Measurements from ENCODE around the gene SP100. TPM values are rescaled to one million over a fixed set of nuclear protein-coding genes. Genes with fewer than 3 reads are reported as not detected.

The SP100 gene
- total and polyA plus RNA-seq, 3 donors from 2014 or later: 15.2 to 43.7 (median 26.8) TPM

- no peaks in the 10 kb centered on the region for H3K36me3 ChIP-seq (ENCODE audit: low read depth, missing control alignments)
- H3K27me3 ChIP-seq: no peaks in the 10 kb centered on the region
- TF ChIP-seq POLR2A (IDR thresholded peaks at IDR 0.05) (no peak), CTCF (IDR thresholded peaks at IDR 0.05) (no peak)
- peak overlapping the region; percentile 65 to 69 for H3K4me3 ChIP-seq
- intact Hi-C loops (cut with DNase I; ENCODE audit: low total_unique reads): no loop called here
- DNase-seq: peak; percentile 48
- peak overlapping the region; percentile 78 to 86 for H3K27ac ChIP-seq
- 1 to 2% methylated on average over 26 to 57 of the region's 57 CpGs for WGBS, 2 donors
- peaks cover 4% of the 10 kb centered on the region for H3K4me1 ChIP-seq
- no peaks in the 10 kb centered on the region for H3K9me3 ChIP-seq
These were observed 4.2 kb upstream of the SP100 start for GRCh38 chr2:230411570-230412370.

DNA sequence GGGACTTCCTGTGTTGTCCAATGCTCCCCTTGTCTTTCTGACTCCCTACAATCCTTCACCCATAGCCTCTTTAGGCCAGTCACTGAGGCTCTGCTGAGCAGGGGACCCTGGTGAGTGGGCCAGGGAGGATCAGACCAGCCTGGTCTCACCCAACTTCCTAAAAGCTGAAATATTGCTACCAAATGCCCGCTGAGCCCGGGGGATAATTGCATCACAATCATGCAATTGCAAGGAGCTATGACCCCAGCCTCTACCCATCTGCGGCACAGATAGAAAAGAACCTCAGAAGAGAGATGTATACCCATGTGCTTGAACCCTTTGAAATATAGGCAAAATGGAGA is 3.7 kb upstream of the SP100 start:
- TF ChIP-seq CTCF (IDR thresholded peaks at IDR 0.05): no peak
- no peak for TF ChIP-seq POLR2A (IDR thresholded peaks at IDR 0.05)
- WGBS, 2 donors: 73 to 88% methylated on average over 3 of the region's 3 CpGs
- Histone ChIP-seq H3K4me1 (peaks cover 4% of the 10 kb centered on the region), H3K27ac (peak overlapping the region; percentile 78 to 86), H3K4me3 (peak overlapping the region; percentile 65 to 69), H3K27me3 (no peaks in the 10 kb centered on the region), H3K36me3 (ENCODE audit: low read depth, missing control alignments) (no peaks in the 10 kb centered on the region), H3K9me3 (no peaks in the 10 kb centered on the region)
- intact Hi-C loops (cut with DNase I; ENCODE audit: low total_unique reads): no loop called here
- DNase-seq: no peak

DNA sequence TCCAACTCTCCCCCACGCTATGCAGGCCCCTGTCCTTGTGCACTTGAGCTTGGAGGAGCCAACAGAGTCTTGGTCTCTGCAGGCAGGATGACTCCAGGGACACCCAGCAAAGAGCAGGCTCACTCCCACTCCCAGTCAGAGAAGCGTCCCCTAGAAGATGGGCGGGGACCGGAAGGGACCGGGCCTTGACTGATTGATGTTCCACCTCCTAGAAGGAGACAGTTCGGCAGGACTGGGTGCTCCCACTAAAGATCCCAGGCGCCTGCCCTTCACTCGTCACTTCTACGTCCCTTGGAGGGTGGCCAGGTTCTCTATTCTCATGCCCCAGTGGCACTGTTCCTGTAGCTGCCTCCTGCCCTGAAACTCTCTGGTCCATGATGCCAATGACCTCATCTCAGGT is 3.2 kb upstream of the SP100 start:
- Histone ChIP-seq H3K4me1 (peaks cover 4% of the 10 kb centered on the region), H3K4me3 (no peak overlapping the region), H3K27me3 (no peaks in the 10 kb centered on the region), H3K27ac (no peak overlapping the region), H3K36me3 (ENCODE audit: low read depth, missing control alignments) (no peaks in the 10 kb centered on the region), H3K9me3 (no peaks in the 10 kb centered on the region)
- intact Hi-C loops (cut with DNase I; ENCODE audit: low total_unique reads): no loop called here
- 68 to 72% methylated on average over 8 to 9 of the region's 9 CpGs for WGBS, 2 donors
- no peak for DNase-seq
- TF ChIP-seq POLR2A (IDR thresholded peaks at IDR 0.05): no peak
- TF ChIP-seq CTCF (IDR thresholded peaks at IDR 0.05): no peak

DNA sequence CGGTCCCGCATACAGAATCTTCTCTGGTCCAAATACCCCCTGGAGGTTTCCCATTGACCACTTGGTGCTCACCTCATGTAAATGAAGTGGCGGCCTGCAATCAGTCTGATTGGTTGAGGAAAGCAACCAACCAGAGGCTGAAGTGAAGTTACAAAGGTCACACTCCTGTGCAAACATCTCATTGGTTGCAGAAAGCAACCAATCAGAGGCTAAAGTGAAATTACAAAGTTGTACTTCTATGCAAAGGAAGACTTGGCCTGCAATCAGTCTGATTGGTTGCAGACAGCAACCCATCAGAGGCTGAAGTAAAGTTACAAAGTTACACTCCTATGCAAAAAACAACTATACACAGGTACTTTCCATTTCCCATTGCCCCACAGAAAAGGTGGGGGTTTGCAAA is 2.5 kb upstream of the SP100 start:
- TF ChIP-seq POLR2A (IDR thresholded peaks at IDR 0.05) (no peak), CTCF (IDR thresholded peaks at IDR 0.05) (no peak)
- Histone ChIP-seq H3K4me3 (no peak overlapping the region), H3K36me3 (ENCODE audit: low read depth, missing control alignments) (no peaks in the 10 kb centered on the region), H3K9me3 (no peaks in the 10 kb centered on the region), H3K27ac (no peak overlapping the region), H3K27me3 (no peaks in the 10 kb centered on the region), H3K4me1 (peaks cover 6% of the 10 kb centered on the region)
- intact Hi-C loops (cut with DNase I; ENCODE audit: low total_unique reads): no loop called here
- 63 to 78% methylated on average over 3 of the region's 3 CpGs for WGBS, 2 donors
- no peak for DNase-seq

DNA sequence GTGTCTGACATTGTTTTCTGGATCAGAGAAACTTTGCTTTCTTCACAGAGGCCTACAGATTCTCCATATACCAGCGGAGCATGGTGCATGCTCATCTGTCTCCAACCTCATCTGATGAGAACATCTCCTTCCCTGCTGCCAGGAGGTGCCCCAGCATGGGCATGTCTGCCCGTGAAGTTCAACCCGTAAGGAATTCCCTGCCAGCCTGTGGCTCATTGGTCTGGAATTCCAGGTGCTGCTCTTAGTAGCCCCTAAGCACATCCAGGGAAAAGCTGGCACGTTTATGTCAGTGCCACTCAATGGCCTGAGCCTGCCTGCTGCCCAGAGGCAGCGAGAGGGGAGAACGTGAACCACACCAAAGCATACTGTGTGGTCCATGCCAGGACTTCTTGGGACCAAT is 1.7 kb upstream of the SP100 start:
- WGBS, 2 donors: 89 to 99% methylated on average over 6 of the region's 6 CpGs
- H3K4me3 ChIP-seq: no peak overlapping the region
- H3K4me1 ChIP-seq: peaks cover 8% of the 10 kb centered on the region
- H3K27ac ChIP-seq: no peak overlapping the region
- DNase-seq: no peak
- no peaks in the 10 kb centered on the region for H3K27me3 ChIP-seq
- no peaks in the 10 kb centered on the region for H3K36me3 ChIP-seq (ENCODE audit: low read depth, missing control alignments)
- intact Hi-C loops (cut with DNase I; ENCODE audit: low total_unique reads): no loop called here
- TF ChIP-seq CTCF (IDR thresholded peaks at IDR 0.05): no peak
- TF ChIP-seq POLR2A (IDR thresholded peaks at IDR 0.05): no peak
- no peaks in the 10 kb centered on the region for H3K9me3 ChIP-seq

All from testis (tissue), 3 donors.